Activated T-cell treated with anti-CD3 and anti-CD28 coated beads, Interleukin-2, amount 50 U/mL, for 1 hour (primary cell): ENCODE results near the gene ZBTB42.

ENCODE experiments used
- DNase-seq: peaks from one replicate; pipeline ENCODE4 v3.0.0-alpha.2; 2020

Gene ZBTB42

DNA sequence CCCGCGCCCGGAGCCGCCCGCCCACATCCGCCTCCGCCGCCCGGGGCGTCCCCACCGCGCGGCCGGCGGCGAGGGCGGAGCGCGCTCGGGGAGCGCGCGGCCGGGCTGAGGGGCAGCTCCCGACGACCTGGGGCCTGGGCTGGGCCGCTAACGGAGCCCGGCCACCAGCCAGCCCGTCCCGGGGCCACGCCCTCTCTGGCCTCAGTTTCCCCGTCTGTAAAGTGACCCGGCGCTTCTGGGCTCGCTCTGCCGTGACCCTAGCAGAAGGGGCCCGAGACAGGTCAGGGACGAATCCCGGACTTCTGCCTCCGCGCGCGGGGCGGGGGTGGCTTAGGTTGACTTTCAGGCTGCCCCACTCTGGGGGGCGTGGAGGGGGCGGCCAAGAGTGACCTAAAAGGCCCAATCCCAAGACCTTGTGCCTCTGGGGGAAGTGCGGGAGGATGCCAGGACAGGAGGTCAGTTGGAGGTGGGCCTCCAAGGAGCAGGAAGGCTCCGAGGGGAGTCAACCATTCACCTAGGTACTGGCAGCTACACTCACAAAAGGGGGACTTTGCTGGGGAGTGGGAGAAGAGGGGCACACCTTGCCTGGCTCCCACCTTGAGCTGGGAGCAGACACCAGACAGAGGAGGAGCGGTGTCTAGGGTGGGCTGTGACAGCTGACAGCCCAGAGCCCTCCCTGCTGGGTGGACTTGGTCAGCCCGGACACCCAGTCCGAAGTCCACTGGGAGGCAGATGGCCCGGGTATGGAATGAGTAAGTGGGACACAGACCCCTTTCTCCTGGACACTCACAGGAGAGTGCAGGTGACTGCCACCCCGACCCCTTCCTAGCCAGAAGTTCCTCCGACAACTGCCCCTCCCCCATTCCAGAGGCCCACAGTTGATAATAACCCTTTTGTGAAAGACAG is 4.9 kb upstream of the ZBTB42 start:
- DNase-seq, result peak; percentile 75

DNA sequence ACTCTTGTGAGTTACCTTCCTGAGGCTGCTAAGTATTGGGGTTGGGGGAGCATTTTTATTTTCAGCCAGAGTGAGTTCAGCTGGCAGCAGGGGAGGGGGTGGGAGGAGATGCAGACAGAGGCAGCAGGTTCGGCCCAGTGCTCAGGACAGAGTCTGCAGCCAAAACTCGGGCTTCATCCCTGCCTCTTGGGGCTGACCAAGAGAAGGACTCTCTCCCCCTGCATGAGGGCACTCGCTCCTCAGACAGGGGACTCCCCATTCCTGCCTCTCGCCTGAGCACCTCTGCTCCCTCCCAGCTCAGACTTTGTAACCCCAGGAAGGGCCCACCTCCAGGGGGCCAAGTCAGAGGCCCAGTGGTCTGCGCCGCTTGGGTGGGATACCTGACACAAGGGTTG is 4.2 kb upstream of the ZBTB42 start:
- DNase-seq, result no peak

DNA sequence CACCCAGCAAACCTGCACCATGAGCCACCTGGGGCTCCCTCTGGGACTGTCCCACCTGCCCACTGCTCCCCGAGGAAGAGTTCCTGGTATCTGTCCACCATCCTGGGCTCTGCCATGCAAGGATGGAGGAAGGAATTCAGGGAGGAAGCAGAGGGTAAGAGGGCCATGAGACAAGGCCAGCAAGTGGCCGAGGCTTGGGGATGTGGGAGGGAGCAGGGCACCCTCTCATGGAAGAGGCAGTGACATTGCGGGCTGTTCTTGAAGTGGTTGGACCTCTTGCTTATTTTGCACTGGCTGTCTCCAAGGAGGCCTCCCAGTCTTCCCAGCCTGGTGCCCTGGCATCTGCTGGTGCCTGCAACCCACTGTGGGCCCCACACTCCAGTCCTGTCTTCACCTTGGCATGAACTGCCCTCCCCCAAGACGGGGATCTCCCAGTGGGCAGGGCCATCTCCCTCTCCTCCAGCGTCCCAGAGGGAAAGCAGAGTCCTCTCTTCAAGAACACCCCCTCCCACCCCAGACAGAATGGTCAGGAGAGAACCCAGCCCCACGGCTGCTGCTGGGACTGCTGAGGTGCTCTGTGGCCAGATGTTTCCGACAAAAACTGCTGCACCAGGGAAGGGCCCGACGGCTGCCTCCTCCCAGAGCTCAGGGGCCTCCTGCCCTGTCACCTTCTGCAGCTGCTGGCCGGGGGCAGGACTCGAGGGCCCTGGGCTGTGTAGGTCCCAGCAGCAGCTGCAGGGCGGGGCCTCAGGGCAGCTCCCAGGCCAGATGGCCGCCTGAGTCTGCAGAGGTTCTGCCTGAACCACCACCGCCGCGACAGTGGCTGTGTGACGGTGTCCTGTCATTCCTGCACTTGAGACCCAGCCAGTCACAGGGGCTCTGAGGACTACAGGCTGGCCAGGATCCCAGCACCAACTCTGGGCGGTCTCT is 3.5 kb upstream of the ZBTB42 start:
- DNase-seq, result no peak

DNA sequence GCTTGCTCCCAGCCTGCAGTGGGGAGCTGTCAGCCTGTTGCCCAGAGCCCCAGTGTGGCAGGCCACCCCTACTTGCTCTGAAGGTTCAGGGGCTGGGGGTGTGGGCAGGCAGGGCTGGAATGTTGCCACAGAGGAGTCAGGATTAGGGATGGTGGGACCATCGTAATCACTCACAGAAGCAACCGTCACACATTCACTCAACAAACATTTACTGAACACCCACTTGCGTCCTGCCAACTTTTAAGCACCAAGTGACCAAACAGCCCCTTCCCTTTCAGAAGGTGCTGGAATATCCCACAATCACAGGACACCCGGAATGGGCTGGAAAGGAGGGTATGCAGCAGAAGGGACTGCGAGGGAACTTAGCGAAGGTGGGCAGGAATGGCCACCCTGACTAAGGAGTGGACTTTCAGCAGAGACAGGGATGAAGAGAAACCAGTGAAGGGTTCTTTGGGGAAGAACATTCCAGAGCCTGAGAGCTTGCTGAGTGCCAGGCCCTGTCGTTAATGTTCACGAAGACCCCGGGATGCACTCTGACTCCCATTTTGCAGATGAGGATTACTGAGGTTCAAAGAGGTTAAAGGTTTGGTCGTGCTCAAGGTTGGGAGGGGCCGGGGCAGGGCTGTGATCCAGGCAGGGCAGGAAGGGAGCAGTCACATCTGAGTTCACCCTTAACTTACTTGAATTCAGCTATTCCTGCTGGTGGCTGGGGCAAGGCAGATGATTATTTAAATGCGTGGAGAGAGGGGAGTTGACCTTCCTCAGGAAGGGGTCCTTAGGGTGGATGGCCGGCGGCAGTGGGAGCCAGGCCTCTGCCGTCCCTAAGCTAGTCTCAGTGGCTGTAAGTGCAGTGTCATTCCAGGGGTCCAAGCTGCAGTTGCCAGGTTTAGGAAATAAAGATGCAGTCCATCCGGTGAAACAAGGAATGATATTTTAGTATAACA is 2.3 kb upstream of the ZBTB42 start:
- no peak for DNase-seq

DNA sequence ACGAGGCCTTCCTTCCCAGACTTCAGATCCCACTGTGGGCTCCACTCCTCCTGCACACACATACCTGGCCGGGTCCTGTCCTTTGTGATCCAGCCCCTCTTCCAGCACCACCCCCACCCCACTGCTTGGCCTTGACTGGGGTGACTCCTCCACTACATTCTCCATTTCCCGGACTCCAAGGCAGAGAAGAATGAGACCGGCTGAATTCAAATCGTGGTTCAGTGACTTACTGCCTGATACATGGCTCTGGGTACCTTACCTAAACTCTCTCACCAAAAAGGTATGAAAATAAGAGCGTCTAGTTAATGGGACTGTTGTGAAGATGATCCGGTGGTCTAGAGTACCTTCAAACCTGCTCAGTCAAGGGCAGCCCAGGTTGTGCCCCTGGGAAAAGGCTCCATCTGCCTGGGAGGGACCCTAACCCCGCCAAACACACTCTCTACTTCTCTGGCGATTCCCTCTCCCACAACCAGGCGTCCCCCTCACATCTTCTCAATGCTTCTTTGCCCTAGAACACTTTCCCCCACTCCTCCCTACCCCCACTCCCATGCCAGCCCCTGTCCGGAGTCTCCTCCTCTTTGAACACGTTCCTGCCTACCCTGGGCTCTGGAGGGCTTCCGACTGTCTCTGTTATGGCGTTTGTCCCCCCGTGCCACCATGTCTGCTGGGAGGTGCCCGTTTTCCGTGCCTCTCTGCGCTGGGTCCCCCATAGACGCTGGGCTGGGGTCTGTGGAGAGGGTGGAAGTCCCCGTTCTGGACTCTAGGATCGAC is 1.5 kb upstream of the ZBTB42 start:
- DNase-seq, result no peak

DNA sequence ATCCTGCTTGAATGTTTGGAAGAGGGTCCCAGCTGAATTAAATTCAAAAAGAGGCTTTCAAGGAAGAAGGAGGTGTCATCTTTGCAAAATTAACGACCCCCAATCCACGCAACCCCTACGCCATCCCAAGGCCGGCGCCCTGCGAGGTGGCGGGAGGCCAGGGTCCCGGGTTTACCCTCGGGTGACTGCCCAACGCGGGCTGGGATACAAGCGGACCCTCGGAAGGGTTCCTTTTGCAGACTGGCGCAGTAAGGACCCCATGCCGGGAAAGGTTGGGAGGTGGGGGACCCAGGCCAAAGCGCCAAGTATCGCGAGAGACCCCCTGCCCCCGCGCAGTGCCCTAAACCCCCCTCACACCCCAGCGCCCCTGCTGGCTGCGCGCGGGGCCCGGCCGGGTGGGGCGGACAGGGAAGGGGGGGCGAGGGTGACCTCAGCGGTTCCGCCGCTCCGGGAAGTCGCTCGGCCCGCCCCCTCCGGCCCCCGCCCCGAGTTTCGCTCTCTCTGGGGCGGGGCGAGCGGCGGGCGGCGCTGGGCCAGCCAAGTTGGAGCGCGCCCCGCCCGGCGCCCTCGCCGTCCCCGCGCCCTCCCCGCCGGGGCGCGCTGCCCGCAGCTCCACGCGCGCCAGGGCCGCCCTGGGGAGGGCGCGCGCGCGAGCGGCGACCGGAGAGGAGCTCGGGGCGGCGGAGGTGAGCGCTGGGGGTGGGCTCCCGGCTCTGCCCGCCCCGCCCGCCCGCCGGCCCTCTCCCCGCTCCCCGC is 708 bp upstream of the ZBTB42 start:
- peak; percentile 83 for DNase-seq

DNA sequence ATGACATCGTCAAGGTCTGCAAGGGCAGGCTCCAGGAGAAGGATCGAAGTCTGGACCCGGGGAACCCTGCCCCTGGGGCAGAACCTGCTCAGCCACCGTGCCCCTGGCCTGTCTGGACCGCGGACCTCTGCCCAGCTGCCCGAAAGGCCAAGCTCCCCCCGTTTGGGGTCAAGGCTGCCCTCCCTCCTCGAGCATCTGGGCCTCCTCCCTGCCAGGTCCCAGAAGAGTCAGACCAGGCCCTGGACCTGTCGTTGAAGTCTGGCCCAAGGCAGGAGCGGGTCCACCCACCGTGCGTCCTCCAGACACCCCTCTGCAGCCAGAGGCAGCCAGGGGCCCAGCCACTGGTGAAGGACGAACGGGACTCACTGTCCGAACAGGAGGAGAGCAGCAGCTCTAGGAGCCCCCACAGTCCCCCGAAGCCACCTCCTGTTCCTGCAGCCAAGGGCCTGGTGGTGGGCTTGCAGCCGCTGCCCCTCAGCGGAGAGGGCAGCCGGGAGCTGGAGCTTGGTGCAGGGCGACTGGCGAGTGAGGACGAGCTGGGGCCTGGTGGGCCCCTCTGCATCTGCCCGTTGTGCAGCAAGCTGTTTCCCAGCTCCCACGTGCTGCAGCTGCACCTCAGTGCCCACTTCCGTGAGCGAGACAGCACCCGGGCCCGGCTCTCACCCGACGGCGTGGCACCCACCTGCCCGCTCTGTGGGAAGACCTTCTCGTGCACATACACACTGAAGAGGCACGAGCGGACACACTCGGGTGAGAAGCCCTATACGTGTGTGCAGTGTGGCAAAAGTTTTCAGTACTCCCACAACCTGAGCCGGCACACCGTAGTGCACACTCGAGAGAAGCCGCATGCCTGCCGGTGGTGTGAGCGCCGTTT is 856 bp downstream of the ZBTB42 start:
- DNase-seq, result peak; percentile 32

DNA sequence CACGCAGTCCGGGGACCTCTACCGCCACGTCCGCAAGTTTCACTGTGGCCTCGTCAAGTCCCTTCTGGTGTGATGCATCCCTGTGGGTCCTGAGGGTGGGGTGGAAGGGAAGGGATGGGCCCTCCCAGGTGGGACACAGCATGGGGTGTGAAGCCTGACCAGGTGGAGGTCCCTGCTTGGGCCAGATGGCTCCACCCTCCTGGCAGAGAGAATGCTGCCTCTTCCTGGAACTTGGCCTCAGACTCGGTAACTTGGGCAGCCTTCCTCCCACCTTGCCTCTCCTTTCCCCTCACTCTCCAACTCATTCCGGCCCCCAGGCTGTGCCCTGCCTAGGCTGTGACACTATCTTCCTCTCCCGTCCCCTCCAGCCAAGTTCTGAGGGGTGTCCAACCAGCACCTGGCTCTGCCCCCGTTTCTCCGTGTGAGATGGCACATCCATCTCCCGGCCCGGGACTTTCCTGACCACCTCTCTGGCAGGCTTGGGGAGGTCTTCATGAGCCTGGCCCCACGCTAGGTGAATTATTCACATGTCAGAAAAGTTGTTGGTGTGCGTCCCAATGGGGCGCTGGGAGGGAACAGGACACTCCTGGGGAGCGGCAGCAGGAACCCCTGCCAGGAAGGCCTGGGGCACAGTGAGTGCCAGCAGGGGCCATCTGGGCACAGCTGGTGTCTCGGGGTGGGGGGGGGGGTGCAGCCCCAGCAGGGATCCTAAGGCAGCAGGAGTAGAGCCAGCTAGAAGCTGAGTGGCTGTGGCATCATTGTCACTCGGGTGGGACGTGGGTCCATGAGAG is 1.7 kb downstream of the ZBTB42 start:
- no peak for DNase-seq

DNA sequence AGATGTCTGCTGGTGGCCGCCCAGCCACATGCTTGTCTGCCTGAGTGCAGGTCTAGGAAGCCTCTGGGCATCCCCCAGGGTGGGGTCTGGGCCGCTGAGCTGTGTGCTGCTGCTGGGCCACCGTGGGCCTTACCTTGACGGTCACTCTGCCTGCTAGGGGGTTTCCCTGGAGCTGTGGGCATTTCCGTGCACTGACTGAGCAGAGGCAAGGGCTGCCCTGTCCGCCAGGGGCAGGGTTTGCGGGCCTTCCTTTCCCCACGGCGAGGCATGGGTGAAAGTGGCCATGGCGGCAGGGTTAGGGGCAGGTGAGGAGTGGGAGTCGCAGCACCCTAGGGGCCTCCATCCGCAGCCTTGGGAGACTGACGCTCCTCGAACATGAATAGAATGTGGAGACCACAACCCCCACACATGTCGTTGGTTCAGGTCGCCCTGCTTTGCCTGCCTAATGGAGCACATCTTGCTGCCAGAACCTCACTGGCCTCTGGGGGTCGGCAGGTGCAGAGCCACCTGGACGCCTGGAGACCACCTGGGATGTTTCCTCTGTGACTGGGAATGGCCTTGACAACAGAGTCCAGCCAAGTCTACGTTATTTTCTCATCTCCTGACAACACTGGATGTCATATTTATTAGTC is 2.5 kb downstream of the ZBTB42 start:
- no peak for DNase-seq

DNA sequence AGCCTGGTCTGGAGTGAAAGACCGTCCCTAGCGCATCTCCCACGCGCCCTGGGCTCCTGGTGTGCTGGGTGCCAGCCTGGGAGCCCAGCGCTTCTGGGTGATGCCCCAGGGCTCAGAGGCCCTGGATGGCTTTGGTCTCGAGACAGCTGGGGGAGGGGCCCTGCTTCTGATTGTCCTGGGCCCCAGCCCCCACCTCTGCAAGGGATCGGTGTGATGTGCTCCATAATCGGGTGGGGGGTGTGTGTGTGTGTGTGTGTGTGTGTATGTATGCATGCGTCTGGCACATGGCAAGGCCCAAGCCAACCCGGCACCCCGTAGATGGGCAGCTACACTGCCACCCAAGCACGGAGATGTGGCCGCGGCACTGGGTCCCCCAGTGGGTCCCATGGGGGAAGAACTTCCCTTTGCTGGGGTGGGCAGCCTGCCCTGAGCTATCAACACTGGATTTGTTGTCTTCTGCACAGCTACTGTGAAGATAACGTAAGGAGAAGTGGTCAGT is 3.1 kb downstream of the ZBTB42 start:
- no peak for DNase-seq

DNA sequence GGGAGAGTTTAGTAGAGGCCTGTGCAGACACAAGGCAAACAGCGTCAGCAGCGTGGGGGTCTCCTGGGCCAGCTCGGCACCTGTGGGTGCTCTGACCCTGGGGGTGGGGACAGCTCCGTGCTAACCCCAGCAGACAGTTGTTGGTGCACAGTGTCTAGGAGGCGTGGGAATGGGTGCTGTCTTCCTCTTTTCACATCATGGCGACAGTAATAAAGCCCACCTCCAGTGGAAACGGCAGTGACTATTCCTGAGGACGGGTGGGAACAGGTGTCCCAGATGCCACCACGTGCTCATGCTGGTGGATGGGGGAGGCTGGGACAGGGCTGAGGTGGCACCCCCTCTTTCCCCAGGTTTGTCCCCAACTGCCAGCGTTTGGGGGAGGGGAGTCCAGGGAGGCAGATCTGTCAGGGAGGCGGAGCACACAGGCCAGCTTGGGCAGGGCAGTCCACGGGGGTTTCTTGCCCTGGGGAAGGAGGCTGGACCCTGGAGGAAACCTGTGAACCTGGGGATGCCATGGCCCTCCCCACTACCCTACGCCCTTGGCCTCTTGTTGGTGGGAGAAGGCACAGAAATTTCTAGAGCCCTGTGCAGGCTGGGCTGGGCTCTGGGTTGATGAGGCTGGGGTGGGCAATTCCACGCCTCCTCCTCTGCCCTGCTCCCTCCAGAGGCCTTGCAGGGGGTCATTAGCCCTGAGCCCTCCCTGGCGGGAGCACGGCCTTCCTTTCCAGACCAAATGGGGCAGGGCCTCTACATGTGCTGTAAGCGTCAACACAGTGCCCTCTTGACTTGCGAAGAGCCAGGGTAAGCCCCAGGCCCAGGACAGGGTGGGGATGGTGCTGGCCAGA is 3.8 kb downstream of the ZBTB42 start:
- DNase-seq, result peak; percentile 15

DNA sequence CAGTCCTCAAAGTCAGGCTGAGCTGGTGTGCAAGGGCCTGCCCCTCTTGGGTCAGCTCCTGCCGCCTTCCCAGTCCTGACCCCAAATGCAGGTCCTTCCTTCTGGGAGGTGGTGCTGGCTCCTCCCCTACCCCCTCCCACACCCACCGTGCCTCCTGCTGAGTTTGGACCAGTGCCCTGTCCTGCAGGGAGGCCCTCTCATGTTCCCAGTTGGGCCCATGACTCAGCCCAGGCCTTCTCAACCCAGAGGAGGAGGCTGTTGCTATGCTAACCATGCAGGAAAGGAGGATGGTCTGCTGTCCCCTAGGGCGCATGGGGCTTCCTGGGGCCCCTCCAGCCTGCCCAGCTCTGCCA is 4.4 kb downstream of the ZBTB42 start:
- no peak for DNase-seq

DNA sequence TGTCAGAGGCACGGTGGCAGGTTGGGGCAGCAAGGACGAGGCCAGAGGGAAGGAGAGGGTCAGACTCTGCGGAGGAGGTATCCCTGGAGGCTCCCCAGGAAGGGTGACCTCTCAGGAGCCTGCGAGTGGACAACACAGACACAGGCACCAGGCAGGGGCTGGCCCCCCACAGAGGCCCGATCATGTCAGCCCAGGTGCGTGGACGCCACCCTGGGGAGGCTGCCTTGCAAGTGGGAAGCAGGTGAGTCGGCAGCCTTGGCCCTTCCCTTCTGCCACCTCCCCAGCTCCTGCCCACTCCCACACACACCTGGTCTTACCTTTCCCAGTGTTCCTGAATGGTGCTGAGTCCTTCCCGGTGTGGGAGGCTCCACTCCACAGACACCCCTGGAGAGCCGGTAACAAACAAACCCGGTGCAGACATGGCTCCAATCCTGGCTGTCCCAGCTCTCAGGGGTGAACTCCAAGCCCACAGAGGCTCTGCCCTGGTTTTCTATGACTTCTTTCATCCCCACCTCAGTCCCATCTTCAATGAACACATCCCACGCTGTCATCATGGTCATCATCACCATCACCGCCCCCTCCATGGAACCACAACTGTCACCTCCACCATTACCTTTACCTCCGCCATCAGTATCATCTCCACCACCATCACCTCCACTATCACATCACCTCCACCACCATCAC is 5.2 kb downstream of the ZBTB42 start:
- no peak for DNase-seq

DNA sequence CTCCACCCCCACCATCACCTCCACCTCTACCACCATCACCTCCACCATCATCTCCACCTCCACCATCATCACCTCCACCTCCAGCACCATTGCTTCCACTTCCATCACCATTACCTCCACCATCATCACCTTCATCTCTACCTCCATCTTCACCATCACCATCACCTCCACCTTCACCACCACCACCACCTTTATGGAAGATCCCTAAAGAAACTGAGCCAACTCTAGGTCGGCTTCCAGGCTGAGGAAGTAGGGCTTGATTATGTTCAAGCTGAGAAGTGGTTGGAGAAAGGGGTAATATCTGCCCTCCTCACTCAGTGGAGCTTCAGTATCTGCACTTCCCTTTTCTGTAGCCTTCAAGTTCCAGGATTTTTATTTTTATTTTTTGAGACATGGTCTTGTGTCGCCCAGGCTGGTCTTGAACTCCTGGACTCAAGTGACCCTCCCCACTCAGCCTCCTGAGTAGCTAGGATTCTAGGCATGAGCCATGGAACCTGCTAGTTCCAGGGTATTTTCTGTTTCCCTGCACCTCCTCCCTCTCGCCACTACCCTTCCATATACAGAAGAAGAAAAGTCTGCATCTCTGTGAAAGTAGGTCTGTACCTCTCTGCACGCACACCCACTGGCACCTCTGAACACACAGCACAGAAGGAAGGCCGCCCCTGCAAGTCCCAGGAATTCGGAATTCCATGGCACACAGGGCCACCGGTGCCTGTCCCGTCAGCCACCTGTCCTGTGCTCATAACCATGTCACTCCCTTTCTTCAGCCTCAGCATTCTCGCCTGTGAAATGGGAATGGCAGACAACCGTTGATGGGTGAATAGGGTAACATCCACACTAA is 5.9 kb downstream of the ZBTB42 start:
- DNase-seq, result no peak

DNA sequence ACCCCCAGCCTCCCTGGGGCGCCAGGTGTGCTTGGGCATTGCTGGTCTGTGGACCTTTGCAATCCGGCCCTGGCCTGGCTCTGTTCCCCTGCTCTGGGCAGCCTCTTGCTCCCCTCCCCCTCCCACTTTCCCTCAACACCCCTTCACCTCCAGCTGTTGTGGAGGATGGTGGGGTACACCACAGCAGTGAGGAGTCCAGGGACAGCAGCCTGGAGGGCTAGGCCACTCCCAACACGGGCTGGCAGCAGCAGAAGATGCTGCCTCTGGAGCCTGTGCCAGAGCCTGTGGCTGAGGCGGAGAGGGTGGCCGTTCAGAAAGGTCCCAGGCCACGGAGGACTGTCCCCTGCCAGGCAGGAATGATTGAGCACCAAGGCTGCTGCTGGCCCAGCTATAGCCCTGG is 7.6 kb downstream of the ZBTB42 start:
- DNase-seq, result no peak

DNA sequence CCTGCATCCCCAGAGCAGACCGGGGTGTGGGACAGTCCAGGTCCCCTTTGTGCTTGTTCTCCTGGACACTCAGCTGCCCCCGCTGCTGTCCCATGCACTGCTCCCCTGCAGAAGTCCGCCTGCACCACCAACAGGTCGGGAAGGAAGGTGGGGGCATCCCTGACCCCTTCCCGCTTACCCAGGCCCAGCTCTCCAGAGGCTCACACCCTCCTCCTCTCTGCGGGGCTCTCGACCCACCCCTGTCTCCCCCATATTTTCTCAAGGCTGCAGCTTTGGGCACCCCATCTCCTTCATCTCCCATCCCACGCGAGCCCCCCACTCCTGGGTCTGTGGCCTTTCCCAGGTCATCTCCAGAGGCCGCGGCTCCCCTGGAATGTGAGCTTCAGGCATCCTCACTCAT is 9.4 kb downstream of the ZBTB42 start:
- no peak for DNase-seq
